Activated T-cell treated with anti-CD3 and anti-CD28 coated beads for 24 hours (primary cell): Measurements from ENCODE around the gene TMEM141.
A peak's percentile ranks its signal among the peaks of the same experiment; 100 is the strongest.
"Not testable (repeated sequence)": the region's sequence is repeated elsewhere in the genome, so short reads cannot be mapped to it uniquely, and the experiment has no call there.

Source experiments
- DNase-seq: peaks from one replicate; pipeline ENCODE4 v3.0.0-alpha.2; 2020; ENCODE audit warnings: low read depth

The TMEM141 gene

DNA sequence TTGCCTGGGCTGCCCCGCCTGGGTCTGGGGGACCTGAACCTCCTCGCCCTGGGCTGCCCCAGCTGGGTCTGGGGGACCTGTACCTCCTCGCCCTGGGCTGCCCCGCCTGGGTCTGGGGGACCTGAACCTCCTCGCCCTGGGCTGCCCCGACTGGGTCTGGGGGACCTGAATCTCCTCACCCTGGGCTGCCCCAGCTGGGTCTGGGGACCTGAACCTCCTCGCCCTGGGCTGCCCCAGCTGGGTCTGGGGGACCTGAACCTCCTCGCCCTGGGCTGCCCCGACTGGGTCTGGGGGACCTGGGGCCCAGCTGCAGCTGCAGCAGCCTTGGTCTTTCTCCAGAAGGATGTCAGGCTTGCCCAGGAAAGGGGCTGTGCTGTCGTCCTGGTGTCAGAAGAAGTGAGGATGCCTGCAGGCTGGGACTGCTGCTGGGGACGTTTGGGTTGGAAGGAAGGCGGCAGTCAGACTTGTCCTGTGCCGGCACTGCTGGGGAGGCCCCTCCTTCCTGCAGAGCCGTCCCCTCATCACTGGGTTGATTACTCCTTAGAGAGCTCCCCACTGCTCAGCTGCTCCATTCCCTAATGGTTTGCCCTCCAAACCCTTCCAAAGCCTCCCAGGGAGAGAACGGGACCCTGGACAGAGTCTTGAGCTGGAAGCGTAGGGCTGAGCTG, 42.4 kb downstream of the TMEM141 start:
- not testable (repeated sequence) for DNase-seq

DNA sequence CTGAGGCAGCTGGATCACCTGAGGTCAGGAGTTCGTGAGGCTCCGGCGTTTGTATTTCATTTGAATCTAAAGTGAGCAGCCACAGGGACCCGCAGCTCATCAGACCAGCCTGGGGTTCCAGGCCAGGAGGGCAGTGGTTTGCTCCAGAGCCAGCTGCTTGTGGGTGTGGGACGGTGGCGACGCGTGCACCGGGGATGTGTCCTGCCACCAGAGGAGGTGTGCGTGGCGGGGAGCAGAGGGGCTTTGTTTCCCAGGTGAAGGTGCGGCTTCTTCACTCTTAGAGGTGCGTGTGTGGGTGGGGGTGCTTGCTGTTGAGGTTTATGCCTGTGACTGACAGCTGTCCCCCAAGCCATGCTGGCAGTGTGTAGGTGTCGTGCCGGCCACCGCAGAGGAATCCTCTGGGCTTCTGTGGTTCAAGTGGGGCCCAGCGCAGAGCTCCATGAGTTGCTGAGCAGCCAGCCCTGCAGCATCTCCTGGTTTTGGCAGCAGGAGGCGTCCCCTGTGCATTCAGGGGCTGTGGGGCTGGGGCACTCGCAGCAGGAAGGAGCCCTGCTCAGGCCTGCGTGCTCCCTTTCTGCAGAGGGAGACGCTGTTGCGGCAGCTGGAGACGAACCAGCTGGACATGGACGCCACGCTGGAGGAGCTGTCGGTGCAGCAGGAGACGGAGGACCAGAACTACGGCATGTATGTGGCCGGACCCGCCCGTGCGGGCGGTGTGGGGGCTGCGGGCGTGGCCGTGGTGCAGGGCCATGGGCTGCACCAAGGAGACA, 44.2 kb downstream of the TMEM141 start:
- DNase-seq: no peak

DNA sequence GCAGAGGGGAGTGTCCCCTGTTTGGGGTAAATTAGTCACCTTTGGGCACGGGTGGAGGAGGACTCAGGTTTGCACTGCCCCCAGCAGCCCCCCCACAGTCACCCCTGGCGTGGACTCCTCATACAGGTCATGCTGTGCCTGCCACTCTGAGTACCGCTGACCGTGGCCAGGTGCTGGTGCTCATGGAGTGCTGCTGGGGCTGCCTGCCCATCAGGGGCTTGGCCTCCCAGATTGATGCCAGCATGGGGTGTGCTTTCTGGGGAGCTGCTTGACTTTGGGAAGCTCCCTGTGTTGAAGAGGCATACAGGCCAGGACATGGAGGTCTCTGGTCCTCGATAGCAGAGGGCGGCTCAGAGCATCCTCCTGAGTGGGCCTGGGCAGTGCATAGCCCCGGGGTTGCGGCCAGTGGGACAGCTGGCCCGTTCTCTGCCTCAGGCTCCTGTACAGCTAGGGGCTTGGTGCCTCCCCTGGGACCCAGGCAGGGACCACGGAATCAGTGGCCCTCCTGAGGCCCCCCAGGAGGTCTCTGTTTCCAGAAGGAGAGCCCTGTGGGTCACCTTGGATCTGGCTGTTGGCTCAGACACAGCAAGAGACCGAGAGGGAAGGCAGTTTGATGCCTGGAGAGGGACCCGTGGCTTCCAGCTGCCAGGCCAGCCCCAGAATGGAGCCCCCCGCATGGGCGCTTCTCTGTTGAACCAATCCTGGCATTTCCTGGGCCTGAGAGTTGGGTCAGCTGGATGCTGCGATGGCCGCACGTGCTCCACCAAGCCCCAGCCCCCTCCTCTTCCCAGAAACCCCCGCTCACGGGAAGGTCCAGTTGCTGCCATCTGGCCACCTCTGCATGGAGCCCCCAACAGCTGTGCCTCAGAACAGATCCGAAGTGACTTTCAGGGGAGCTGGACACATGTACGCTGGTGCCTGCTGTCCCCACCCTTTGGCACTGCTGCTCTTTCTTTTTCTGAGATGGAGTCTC, 45.1 kb downstream of the TMEM141 start:
- no peak for DNase-seq

DNA sequence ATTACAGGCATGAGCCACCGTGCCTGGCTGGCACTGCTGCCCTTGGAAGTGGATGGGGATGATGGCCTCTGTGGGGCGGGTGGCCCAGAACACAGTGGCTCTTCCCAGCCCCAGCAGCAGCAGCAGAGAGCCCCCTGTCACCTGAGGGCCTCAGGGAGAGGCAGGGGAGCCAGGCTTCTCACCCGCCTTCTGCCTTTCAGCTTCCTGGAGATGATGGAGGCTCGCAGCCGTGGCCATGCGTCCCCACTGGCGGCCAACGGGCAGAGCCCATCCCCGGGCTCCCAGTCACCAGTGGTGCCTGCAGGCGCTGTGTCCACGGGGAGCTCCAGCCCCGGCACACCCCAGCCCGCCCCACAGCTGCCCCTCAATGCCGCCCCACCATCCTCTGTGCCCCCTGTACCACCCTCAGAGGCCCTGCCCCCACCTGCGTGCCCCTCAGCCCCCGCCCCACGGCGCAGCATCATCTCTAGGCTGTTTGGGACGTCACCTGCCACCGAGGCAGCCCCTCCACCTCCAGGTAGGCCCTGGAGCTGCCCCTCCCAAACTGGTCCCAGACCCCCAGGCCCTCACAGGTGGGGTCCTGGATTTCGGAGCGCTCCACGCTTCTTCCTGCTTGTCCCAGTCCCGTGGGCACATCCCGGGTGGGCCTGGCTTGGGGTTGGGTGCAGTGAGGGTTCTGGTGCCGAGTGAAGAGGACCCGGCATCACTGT, 46.2 kb downstream of the TMEM141 start:
- no peak for DNase-seq

DNA sequence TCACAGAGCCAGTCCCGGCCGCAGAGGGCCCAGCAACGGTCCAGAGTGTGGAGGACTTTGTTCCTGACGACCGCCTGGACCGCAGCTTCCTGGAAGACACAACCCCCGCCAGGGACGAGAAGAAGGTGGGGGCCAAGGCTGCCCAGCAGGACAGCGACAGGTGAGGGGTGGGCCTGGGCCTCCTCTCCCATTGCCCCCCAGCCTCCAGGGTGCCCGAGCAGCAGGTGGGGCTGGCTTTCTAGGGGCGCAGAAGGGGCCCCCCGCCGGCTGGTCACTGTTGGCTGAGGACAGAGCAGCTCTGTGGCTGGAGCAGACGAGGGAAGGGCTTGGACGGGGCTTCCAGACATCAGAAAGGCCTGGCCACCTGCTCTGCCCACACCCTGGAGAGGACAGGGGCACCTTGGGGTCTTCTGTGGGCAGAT, 46.7 kb downstream of the TMEM141 start:
- not testable (repeated sequence) for DNase-seq

DNA sequence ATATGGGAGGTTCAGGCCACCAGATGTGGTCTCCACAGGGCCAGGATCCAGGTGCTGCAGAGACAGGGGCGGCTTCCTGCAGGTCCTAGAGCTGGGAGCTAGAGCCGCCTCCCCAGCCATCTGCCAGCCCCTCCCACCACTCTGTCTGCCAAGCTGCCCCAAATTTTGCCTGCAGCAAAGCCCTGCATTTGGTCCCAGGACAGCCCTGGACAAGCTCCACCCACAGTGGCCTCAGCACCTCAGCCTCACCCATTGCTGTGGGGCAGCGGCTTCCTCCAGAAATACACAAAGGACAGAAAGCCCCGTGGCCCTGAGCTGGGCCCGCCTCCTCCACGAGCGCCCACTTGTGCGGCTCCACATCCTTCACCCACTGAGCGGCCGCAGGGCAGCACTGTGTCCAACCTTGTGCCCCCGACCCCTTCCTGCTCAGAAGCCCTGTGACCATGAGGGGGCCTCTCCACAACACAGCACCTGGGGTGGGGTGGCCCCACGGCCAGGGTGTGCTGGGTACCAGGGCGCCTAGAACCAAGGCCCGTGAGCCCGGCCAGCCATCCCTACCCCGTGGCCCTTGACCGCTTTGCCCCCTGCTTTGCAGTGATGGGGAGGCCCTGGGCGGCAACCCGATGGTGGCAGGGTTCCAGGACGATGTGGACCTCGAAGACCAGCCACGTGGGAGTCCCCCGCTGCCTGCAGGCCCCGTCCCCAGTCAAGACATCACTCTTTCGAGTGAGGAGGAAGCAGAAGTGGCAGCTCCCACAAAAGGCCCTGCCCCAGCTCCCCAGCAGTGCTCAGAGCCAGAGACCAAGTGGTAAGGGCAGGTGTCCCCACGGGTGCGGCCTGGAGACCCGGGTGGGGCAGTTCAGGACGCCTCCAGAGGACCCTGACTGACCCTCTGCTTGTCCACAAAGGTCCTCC, 47.4 kb downstream of the TMEM141 start:
- DNase-seq: no peak

DNA sequence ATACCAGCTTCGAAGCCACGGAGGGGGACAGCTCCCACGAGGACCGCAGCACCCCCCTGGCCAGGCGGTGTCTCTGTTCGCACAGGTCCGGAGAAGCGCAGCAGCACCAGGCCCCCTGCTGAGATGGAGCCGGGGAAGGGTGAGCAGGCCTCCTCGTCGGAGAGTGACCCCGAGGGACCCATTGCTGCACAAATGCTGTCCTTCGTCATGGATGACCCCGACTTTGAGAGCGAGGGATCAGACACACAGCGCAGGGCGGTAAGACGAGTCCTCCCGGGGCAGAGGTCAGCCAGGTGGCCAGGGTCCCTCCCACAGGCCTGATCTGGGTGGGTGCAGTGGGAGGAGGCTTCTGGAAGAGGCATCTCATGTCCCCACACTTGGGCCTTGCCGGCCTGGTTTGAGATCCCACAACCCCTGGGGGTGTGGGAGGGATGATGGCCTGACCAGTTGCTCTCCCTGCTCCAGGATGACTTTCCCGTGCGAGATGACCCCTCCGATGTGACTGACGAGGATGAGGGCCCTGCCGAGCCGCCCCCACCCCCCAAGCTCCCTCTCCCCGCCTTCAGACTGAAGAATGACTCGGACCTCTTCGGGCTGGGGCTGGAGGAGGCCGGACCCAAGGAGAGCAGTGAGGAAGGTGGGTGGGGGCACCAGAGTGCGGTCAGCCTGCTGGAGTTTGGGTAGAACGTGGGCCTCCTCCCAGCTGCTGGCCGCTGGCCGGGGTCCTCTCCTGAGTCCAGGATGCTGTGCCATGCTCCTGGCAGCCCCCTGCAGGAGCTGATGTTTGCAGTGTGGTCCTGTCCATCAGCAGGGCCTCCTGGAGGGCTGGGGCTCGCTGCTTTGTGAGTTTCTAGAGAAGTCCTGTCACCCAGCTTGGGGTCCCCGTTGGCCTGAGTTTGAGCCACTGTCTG, 48.3 kb downstream of the TMEM141 start:
- DNase-seq: no peak

DNA sequence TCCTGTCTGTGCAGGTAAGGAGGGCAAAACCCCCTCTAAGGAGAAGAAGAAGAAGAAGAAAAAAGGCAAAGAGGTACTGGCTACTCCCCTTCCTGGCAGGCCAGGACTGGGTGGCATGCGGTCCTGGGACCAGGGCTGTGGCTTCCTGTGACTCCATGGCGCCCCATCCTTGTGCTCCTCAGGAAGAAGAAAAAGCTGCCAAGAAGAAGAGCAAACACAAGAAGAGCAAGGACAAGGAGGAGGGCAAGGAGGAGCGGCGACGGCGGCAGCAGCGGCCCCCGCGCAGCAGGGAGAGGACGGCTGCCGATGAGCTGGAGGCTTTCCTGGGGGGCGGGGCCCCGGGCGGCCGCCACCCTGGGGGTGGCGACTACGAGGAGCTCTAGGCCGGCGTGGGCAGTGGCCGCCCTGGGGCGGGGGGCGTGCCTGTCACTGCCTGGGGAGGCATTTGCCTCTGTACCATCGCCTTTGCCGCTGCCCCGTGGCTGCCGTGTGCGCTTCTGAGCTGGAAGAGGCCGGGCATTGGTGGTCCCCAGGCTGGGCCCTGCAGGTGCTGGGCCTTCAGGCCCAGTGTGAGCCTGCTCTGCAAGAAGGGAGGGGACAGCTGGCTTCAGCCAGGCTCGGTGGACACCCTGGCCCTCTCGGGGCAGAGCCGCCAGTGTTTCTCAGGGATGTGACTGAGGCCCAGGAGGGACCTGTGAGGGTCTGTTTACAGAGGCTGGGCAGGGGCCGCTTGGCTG, 49.2 kb downstream of the TMEM141 start:
- no peak for DNase-seq

DNA sequence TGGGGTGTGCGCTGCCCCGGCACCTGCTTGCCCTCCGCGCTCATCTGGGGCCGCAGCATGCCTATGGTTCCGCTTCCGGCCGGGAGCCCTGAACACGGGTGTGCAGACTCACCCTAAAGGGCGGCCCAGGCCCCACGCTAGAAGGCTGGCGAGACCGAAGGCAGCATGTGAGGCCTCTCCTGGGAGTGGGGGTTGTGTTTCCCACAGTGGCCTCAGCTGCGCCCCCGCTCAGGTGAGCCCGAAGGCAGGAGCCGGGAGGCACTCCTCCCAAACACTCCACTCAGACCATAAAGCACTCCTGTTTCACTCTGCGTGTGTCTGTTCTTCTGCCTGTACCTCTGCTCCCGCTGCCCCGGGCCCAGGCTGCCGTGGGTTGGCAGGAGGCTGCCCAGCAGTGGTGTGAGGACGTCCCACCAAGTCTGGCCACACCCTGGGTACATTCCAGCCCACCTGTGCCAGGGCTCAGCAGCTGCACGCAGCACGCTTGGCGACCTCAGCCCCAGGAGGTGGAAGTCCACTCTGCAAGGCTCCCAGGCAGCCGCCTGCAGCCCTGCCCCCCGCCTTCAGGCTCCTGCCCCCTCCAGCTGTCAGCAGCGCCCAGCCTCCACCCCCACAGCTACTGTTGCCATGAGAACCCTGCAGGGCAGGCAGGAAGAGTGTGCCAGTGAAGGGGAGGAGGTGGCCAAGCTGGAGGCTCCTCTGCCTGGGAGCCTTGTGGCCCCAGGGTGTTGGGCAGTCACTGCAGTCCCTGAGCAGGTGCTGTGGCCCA, 49.9 kb downstream of the TMEM141 start:
- DNase-seq: no peak

DNA sequence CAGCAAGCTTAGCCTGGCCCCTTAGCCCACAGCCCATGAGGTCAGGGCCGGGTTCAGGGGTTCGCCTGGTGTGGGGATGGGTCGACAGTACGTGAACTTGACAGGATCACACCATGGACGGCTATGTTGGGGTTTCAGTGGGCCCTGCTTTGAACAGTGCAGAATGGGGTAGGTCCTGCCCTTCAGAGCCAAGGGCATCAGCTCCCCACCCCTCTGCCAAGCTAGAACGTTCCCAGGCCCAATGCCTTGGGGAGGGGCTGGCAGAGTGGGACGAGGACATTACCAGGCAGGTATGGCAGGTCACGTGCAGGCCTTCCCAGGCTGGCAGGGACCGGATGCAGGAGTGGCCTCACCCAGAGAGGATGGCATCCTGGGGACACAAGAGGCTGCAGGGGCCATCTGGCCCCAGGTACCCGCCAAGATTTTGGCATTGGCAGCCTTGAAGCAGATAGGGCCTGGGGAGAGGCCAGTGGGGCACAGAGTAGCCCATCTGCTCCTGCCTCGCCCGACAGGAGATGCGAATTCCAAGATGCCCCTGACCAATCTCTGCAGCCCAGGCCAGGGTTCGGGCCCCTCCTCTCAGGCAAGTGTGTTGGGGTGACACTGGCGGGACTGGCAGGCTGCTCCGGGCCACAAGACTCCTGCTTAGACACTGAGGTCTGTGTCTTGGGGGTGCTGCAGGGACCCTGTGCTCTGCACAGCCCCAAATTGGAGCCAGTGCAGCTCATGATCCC, 50.7 kb downstream of the TMEM141 start:
- DNase-seq: not testable (repeated sequence)

DNA sequence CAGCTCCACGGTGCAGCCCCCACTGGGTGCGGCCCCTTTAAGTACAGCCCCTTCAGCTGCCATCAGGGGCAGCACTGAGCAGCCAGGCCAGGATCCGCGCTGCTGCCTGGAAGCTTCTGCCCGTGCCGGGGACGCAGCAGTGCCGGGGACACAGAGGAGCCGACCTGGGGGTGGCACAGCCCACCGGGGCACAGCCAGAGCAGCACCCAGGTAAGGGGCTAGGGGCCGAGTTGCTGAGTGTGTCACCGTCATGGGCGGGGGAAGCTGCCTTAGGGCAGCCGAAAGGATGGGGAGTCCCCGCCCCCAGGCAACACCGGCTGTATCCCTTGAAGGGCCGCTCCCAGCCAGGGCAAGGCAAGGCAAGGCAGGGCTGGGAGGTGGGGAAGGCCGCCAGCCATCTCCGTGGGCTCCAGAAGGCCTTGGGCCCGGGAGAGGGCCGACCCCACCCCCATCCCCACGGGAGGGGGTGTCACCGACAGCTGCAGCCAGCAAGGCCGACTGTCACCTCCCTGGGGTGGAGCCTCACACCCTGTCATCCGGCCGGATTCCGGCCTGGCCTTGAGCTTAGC, 51.3 kb downstream of the TMEM141 start, which contains the start of gene AJM1:
AJM1 (plus strand) TSS at position 99 of the 569 bp plus-strand sequence. CDS start 1,937 bp downstream, outside the sequence.
- peak; percentile 75 for DNase-seq
